Activated naive CD4-positive, alpha-beta T cell treated with anti-CD3 and anti-CD28 coated beads, Interleukin-2, amount 50 U/mL, for 24 hours (primary cell): ENCODE measurements around the gene GLIS1.
A peak's percentile ranks its signal among the peaks of the same experiment; 100 is the strongest.

ENCODE experiments used
- H3K27ac Mint-ChIP-seq: one replicate; pipeline ENCODE4 v1.8.0; 2021; ENCODE audit warnings: mild to moderate bottlenecking, mixed read lengths
- H3K27me3 Mint-ChIP-seq: one replicate; pipeline ENCODE4 v1.8.0; 2021; ENCODE audit warnings: mixed read lengths
- H3K36me3 Mint-ChIP-seq: one replicate; pipeline ENCODE4 v1.8.0; 2021; ENCODE audit warnings: mixed read lengths
- H3K4me1 Mint-ChIP-seq: one replicate; pipeline ENCODE4 v1.8.0; 2021; ENCODE audit warnings: mixed read lengths
- H3K4me3 Mint-ChIP-seq: one replicate; pipeline ENCODE4 v1.8.0; 2021; ENCODE audit warnings: mild to moderate bottlenecking, mixed read lengths
- H3K9me3 Mint-ChIP-seq: one replicate; pipeline ENCODE4 v1.8.0; 2021; ENCODE audit warnings: mixed read lengths

GLIS1 gene

DNA sequence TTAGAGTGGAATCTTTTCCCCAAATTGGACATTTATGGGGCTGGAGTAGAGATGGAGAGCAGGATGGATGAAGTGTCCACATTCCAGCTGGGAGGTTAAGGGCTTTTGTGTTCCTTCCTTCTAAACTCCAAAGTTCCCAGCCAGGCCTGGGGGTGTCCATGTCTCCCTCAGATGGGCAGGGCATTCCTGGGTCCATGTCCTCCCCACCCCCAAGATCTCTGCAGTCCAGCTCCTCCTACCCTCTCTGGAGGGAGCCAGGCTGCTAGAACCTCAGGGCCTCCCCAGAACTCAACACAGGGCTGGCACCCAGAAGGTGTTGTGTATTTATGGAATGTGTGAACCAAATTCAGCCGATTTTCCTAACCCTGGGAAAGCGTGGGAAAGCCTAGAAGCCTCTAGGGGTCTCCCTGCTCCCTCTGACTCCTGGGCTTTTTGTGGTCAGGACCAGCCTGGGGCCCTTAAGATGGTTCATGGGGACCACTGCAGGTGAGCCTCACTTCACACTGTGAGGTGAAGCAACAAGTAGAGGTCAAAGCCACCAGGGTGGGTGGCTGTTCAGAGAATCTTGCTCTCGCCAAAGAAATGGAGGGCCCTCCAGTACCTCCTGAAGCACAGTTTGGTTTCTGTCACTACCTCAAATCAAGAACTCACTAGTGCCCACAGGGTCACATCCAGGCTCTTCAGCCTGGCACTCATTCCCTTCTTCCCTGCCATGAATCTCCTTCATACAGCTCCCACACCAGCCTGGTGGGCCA, 54.8 kb downstream of the GLIS1 start:
- Mint-ChIP-seq H3K27me3 (peaks cover 9% of the 10 kb centered on the region), H3K4me3 (no peak overlapping the region), H3K36me3 (no peaks in the 10 kb centered on the region), H3K27ac (no peak overlapping the region), H3K4me1 (peaks cover 7% of the 10 kb centered on the region), H3K9me3 (no peaks in the 10 kb centered on the region)

DNA sequence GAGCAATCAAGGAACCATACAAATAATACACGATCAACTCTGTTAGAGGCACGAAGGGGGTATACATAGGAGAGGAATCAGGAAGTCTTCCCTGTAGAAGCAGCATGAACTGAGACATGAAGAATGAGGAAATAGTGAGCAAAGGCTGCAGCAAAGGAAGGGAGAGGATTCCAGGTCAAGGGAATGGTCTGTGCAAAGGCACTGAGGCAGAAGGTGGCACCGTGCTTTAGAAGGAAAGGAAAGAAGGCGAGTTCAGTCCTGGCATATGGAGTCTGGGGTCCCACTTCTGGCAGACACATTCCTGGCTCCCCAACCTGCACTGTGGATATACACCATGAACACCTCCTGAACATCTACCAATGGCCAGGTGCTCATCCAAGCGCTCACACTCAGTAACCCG, 56.1 kb downstream of the GLIS1 start:
- no peaks in the 10 kb centered on the region for H3K36me3 Mint-ChIP-seq
- H3K27me3 Mint-ChIP-seq, result peaks cover 9% of the 10 kb centered on the region
- peaks cover 7% of the 10 kb centered on the region for H3K4me1 Mint-ChIP-seq
- no peak overlapping the region for H3K4me3 Mint-ChIP-seq
- H3K27ac Mint-ChIP-seq, result no peak overlapping the region
- no peaks in the 10 kb centered on the region for H3K9me3 Mint-ChIP-seq

GRCh38 chr1:53681977-53682685, 56.8 kb downstream of the GLIS1 start:
- Mint-ChIP-seq H3K36me3 (no peaks in the 10 kb centered on the region), H3K4me3 (peak overlapping the region; percentile 9), H3K4me1 (peaks cover 7% of the 10 kb centered on the region), H3K9me3 (no peaks in the 10 kb centered on the region), H3K27me3 (peaks cover 9% of the 10 kb centered on the region), H3K27ac (no peak overlapping the region)

GRCh38 chr1:53681351-53681976, 57.5 kb downstream of the GLIS1 start:
- Mint-ChIP-seq H3K36me3 (no peaks in the 10 kb centered on the region), H3K4me1 (peaks cover 7% of the 10 kb centered on the region), H3K4me3 (no peak overlapping the region), H3K9me3 (no peaks in the 10 kb centered on the region), H3K27me3 (peaks cover 9% of the 10 kb centered on the region), H3K27ac (no peak overlapping the region)

GRCh38 chr1:53680868-53681267, 58.1 kb downstream of the GLIS1 start:
- Mint-ChIP-seq H3K36me3 (no peaks in the 10 kb centered on the region), H3K27me3 (peaks cover 6% of the 10 kb centered on the region), H3K9me3 (no peaks in the 10 kb centered on the region), H3K4me1 (peaks cover 7% of the 10 kb centered on the region), H3K27ac (no peak overlapping the region), H3K4me3 (no peak overlapping the region)

DNA sequence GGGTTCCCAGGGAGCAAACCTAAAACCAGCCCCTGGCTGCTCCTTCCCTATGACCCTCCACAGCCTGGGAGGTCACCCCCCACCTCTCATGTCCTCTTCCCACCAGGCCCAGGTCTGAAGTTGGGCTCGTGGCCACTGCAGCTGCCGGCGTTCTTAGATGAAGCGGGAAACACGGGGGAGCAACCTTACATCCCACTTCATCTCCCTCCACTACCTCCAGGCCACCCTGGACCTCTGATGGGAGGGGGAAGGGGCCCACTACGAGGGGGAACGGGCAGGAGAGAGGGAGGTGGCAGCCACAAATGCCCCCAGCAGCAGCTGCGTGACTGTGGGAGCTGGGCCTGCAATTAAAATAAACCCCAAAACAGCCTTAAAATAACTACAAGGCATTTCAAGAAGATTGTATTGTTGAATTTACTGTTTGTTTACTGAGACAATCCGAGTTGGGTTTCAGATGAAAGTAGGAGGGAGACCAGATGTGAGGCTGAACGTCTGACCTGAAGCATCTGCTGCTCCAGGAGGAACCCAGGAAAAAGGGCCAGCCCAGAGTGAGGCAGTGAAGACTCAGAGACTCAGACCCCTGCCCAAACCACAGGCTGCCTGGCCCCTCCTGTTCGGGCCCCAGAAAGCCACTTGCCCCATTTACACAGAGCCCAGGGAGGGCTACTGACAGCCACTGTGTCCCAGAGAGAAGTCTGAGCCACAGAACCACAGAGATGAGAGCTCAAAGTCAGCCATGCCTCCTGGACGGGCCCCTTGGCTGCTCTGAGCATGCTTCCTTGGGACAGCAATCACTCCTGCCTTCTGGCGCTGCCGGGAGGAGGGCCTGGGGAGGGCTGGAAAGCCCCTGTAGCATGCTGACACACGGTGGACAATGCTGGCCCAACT, 59.8 kb downstream of the GLIS1 start:
- Mint-ChIP-seq H3K9me3 (no peaks in the 10 kb centered on the region), H3K27ac (no peak overlapping the region), H3K27me3 (no peaks in the 10 kb centered on the region), H3K36me3 (no peaks in the 10 kb centered on the region), H3K4me1 (peaks cover 7% of the 10 kb centered on the region), H3K4me3 (no peak overlapping the region)

- H3K4me3 Mint-ChIP-seq, result no peak overlapping the region
Measured at GRCh38 chr1:53678507-53678906, 60.5 kb downstream of the GLIS1 start.

GRCh38 chr1:53678046-53678445, 60.9 kb downstream of the GLIS1 start:
- Mint-ChIP-seq H3K27me3 (no peaks in the 10 kb centered on the region), H3K4me3 (no peak overlapping the region), H3K36me3 (no peaks in the 10 kb centered on the region), H3K9me3 (no peaks in the 10 kb centered on the region), H3K4me1 (peaks cover 7% of the 10 kb centered on the region), H3K27ac (no peak overlapping the region)

More at GRCh38 chr1:53678507-53678906, 60.5 kb downstream of the GLIS1 start:
- no peaks in the 10 kb centered on the region for H3K27me3 Mint-ChIP-seq
- no peaks in the 10 kb centered on the region for H3K36me3 Mint-ChIP-seq
- H3K27ac Mint-ChIP-seq, result no peak overlapping the region
- H3K9me3 Mint-ChIP-seq, result no peaks in the 10 kb centered on the region
- H3K4me1 Mint-ChIP-seq, result peaks cover 7% of the 10 kb centered on the region

DNA sequence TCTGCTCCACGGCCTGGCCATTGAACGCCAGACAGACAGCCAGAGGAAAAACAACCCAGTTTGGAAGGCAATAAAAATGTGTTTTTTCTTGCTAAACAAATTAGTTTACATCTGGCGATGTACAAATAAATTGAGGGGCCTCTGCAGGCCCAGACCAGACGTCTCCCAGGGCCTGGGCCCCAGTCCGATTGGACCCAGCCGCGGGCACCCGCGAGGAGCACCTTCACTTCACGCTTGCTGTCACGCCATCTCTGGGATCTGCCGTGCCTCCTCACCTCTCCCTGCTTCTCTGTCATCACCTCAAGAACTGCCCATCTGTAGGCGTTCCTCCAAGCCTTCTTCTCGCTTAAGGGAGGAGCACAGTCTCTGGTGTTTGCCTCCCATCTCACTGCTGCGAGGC, 61.5 kb downstream of the GLIS1 start:
- H3K4me1 Mint-ChIP-seq, result peaks cover 7% of the 10 kb centered on the region
- H3K36me3 Mint-ChIP-seq, result no peaks in the 10 kb centered on the region
- no peaks in the 10 kb centered on the region for H3K9me3 Mint-ChIP-seq
- H3K4me3 Mint-ChIP-seq, result no peak overlapping the region
- no peak overlapping the region for H3K27ac Mint-ChIP-seq
- no peaks in the 10 kb centered on the region for H3K27me3 Mint-ChIP-seq

DNA sequence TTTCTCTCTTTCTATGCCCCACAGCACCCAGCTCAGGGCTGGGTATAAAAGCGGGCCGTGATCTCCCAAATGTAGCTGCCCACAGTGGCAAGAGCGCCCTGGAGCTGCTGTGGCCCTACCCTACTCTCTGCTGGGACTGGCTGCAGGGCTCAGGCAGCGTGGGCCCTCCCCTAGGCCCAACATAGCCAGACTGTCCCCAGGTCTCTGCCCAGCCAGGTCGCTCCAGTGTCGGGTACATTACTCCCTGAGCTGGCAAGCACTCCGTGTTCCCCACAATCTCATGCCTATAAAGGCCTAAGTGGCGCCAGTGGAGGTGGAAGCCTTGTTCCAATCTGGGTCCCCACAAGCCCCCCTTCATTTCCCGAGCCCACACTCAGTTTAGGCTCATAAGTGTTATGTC, 66.2 kb downstream of the GLIS1 start:
- Mint-ChIP-seq H3K27me3 (no peaks in the 10 kb centered on the region), H3K36me3 (no peaks in the 10 kb centered on the region), H3K9me3 (no peaks in the 10 kb centered on the region), H3K4me1 (no peaks in the 10 kb centered on the region), H3K4me3 (no peak overlapping the region), H3K27ac (no peak overlapping the region)

DNA sequence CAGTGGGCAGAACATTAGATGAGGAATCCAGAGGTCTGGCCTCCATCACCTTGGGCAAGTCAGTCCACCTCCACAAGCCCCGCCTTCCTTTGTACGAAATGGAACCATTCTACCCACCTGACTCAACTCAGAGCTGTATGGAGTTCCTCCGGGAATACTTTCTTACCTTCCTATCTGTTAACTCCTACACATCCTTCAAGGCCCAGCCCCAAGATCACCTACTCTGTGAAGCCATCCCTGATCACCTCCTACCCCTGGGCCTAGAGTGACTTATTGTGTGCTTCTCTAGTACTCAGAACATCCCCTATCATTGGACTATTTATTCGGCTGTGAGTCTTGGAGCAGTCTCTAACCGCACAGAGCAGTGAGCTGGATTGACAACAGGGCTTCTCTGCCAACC, 66.7 kb downstream of the GLIS1 start:
- Mint-ChIP-seq H3K4me3 (no peak overlapping the region), H3K27ac (no peak overlapping the region), H3K36me3 (no peaks in the 10 kb centered on the region), H3K4me1 (no peaks in the 10 kb centered on the region), H3K9me3 (no peaks in the 10 kb centered on the region), H3K27me3 (no peaks in the 10 kb centered on the region)

- no peaks in the 10 kb centered on the region for H3K4me1 Mint-ChIP-seq
- no peaks in the 10 kb centered on the region for H3K36me3 Mint-ChIP-seq
- H3K9me3 Mint-ChIP-seq, result no peaks in the 10 kb centered on the region
- no peaks in the 10 kb centered on the region for H3K27me3 Mint-ChIP-seq
- no peak overlapping the region for H3K4me3 Mint-ChIP-seq
- H3K27ac Mint-ChIP-seq, result no peak overlapping the region
Measured at GRCh38 chr1:53669621-53670191, 69.3 kb downstream of the GLIS1 start.

DNA sequence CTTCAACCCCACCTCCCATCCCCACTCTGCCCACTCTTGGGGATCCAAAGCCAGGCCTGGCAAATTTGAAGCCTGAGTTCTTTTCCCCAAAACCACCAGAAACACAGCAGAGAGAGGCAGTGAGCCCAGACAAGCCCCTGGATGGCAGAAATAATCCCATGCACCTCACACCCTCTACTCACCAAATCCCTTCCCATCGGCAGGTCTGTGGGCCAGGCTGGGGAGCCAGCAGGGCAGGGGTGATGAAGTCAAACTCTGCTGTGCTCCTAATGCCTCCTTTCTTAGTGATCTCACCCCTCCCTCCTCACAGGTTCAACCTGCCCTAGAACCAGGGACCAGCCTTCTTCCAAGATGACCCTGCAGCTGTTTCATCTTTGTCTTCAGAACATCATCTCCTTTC, 72.4 kb downstream of the GLIS1 start:
- H3K27ac Mint-ChIP-seq, result no peak overlapping the region
- H3K27me3 Mint-ChIP-seq, result no peaks in the 10 kb centered on the region
- H3K4me3 Mint-ChIP-seq, result no peak overlapping the region
- no peaks in the 10 kb centered on the region for H3K4me1 Mint-ChIP-seq
- no peaks in the 10 kb centered on the region for H3K36me3 Mint-ChIP-seq
- H3K9me3 Mint-ChIP-seq, result no peaks in the 10 kb centered on the region

GRCh38 chr1:53665996-53666395, 73.0 kb downstream of the GLIS1 start:
- no peaks in the 10 kb centered on the region for H3K9me3 Mint-ChIP-seq
- H3K4me1 Mint-ChIP-seq, result no peaks in the 10 kb centered on the region
- no peak overlapping the region for H3K27ac Mint-ChIP-seq

More at GRCh38 chr1:53665996-53666395, 73.0 kb downstream of the GLIS1 start:
- Mint-ChIP-seq H3K27me3 (no peaks in the 10 kb centered on the region), H3K4me3 (no peak overlapping the region), H3K36me3 (no peaks in the 10 kb centered on the region)
